ENCODE measurements around the gene HDAC4. TPM values are rescaled to one million over a fixed set of nuclear protein-coding genes. Genes with fewer than 3 reads are reported as not detected.

The HDAC4 gene
- total and polyA plus RNA-seq, 2 of the 4 experiments (the other 2 are of a cell fraction): 4.1 to 7.2 TPM

- H3K4me3 ChIP-seq (ENCODE audit: insufficient read depth, low read depth, low read length): no peak overlapping the region
- H2BK20ac ChIP-seq (ENCODE audit: low read depth, low read length): no peak overlapping the region
- in situ Hi-C loops (cut with MboI; ENCODE audit: low sequenced_read_pairs): no loop called here
- no peak overlapping the region for H3K23ac ChIP-seq (ENCODE audit: low read depth, low read length)
- no peak overlapping the region for H2BK120ac ChIP-seq (ENCODE audit: low read depth, low read length)
- H2AFZ ChIP-seq (replicated peaks; ENCODE audit: low read length, poor library complexity): no peak overlapping the region
- no peak overlapping the region for H3K4me2 ChIP-seq (ENCODE audit: low read depth, low read length)
- H2BK15ac ChIP-seq (ENCODE audit: low read depth, low read length): no peak overlapping the region
- H3K36me3 ChIP-seq (ENCODE audit: control insufficient read depth, insufficient read depth, low read length): peaks cover 28% of the 10 kb centered on the region
- no peak overlapping the region for H2BK5ac ChIP-seq (ENCODE audit: low read depth, low read length, poor library complexity, severe bottlenecking)
- no peak for ATAC-seq (ENCODE audit: low read depth)
- no peak overlapping the region for H2AK9ac ChIP-seq (replicated peaks; ENCODE audit: low read depth, low read length, poor library complexity)
- no peak overlapping the region for H2AK5ac ChIP-seq (ENCODE audit: low read depth, low read length)
- H4K5ac ChIP-seq (ENCODE audit: low read depth, low read length): no peak overlapping the region
- no peak overlapping the region for H3K56ac ChIP-seq (ENCODE audit: extremely low read depth, insufficient read depth, low read length)
- intact Hi-C loops (cut with micrococcal nuclease): no loop called here
- dilution Hi-C loops (cut with HindIII; ENCODE audit: low sequenced_read_pairs, unreplicated experiment): no loop called here
- no peaks in the 10 kb centered on the region for H3K4me1 ChIP-seq (ENCODE audit: control insufficient read depth, insufficient read depth, low read length)
- H3K4ac ChIP-seq (ENCODE audit: low read depth, low read length): no peak overlapping the region
- BruUV-seq (replicated peaks): no TSS peak
- no peak overlapping the region for H3K9ac ChIP-seq (ENCODE audit: low read depth, low read length)
- H3K27me3 ChIP-seq (ENCODE audit: control insufficient read depth, insufficient read depth, low read length): no peaks in the 10 kb centered on the region
- DNase-seq: no peak
- TF ChIP-seq MAFK (IDR thresholded peaks at IDR 0.05; ENCODE audit: low read depth, low read length) (no peak), SMC3 (IDR thresholded peaks at IDR 0.05; ENCODE audit: low read depth, low read length) (no peak), MAZ (IDR thresholded peaks at IDR 0.05; ENCODE audit: borderline replicate concordance, low read depth, low read length) (no peak), MXI1 (IDR thresholded peaks at IDR 0.05; ENCODE audit: borderline replicate concordance, low read depth, low read length) (no peak), CTCF (conservative IDR thresholded peaks at IDR 0.05; ENCODE audit: low read depth, low read length) (no peak), ELK1 (IDR thresholded peaks at IDR 0.05; ENCODE audit: borderline replicate concordance, low read depth, low read length) (no peak), CHD1 (IDR thresholded peaks at IDR 0.05; ENCODE audit: low read depth, low read length) (no peak), BHLHE40 (IDR thresholded peaks at IDR 0.05; ENCODE audit: low read depth, low read length) (no peak), RFX5 (IDR thresholded peaks at IDR 0.05; ENCODE audit: low read depth, low read length) (no peak), CEBPB (IDR thresholded peaks at IDR 0.05; ENCODE audit: low read depth, low read length) (no peak), USF2 (IDR thresholded peaks at IDR 0.05; ENCODE audit: low read depth, low read length) (no peak), RCOR1 (IDR thresholded peaks at IDR 0.05; ENCODE audit: insufficient replicate concordance, low read length) (no peak), NFE2L2 (IDR thresholded peaks at IDR 0.05; ENCODE audit: low read depth, low read length) (no peak), FOS (IDR thresholded peaks at IDR 0.05; ENCODE audit: low read depth, low read length) (no peak), RAD21 (IDR thresholded peaks at IDR 0.05; ENCODE audit: low read length) (no peak), POLR2A (IDR thresholded peaks at IDR 0.05; ENCODE audit: low read depth, low read length) (no peak)
- no peak overlapping the region for H3K27ac ChIP-seq (ENCODE audit: insufficient read depth, low read length)
- no peak overlapping the region for H3K18ac ChIP-seq (ENCODE audit: low read depth, low read length)
- no peak overlapping the region for H4K91ac ChIP-seq (ENCODE audit: insufficient read depth, low read depth, low read length)
- no peak overlapping the region for H3K14ac ChIP-seq (replicated peaks; ENCODE audit: low read depth, low read length)
- peaks cover 28 to 65% of the 10 kb centered on the region in 2 experiments for H3K79me1 ChIP-seq (ENCODE audit: low read depth in 1 of 2, low read length in 2 of 2)
- H4K8ac ChIP-seq (ENCODE audit: low read depth in 2 of 2, low read length in 2 of 2): no peak overlapping the region
- H3K9me3 ChIP-seq (ENCODE audit: control insufficient read depth, insufficient read depth, low read length): no peaks in the 10 kb centered on the region
- WGBS, 2 experiments (ENCODE audit: extremely low coverage in 2 of 2, insufficient read length in 1 of 2): 96% methylated on average over 9 of the region's 13 CpGs; no CpG with 5 or more reads in 1 of the 2 experiments
- H4K20me1 ChIP-seq (ENCODE audit: insufficient read depth, low read length): peaks cover 62% of the 10 kb centered on the region
- peaks cover 23% of the 10 kb centered on the region for H3K9me1 ChIP-seq (ENCODE audit: insufficient read depth, low read length)
- POLR2A ChIA-PET (ENCODE audit: unreplicated experiment): no interaction called here
- CTCF ChIA-PET: no interaction called here
Observed at GRCh38 chr2:239374896-239375277, 25.9 kb downstream of the HDAC4 start.

Data from IMR-90 (cell line).